Measurements from ENCODE around the gene BRI3.

The BRI3 gene

GRCh38 chr7:98282703-98283102 is 1.2 kb downstream of the BRI3 start:
- DNase-seq (ENCODE audit: low read depth): no peak

GRCh38 chr7:98283127-98283886 is 1.8 kb downstream of the BRI3 start:
- H3K4me3 ChIP-seq (ENCODE audit: low read depth, low read length): peak overlapping the region; percentile 93
- TF ChIP-seq CTCF (IDR thresholded peaks at IDR 0.05; ENCODE audit: control insufficient read depth, extremely low read depth, insufficient read depth): no peak
- no peak for DNase-seq (ENCODE audit: low read depth)

More at GRCh38 chr7:98282703-98283102, 1.2 kb downstream of the BRI3 start:
- H3K4me3 ChIP-seq (ENCODE audit: low read depth, low read length): peak overlapping the region; percentile 93
- no peak for TF ChIP-seq CTCF (IDR thresholded peaks at IDR 0.05; ENCODE audit: control insufficient read depth, extremely low read depth, insufficient read depth)

- peak overlapping the region; percentile 93 for H3K4me3 ChIP-seq (ENCODE audit: low read depth, low read length)
- DNase-seq (ENCODE audit: low read depth): no peak
- no peak for TF ChIP-seq CTCF (IDR thresholded peaks at IDR 0.05; ENCODE audit: control insufficient read depth, extremely low read depth, insufficient read depth)
Observed at GRCh38 chr7:98283887-98284222, 2.4 kb downstream of the BRI3 start.

- H3K4me3 ChIP-seq (ENCODE audit: low read depth, low read length): peak overlapping the region; percentile 93
- TF ChIP-seq CTCF (IDR thresholded peaks at IDR 0.05; ENCODE audit: control insufficient read depth, extremely low read depth, insufficient read depth): 0 out of 2 replicates have a peak, but pooled peaks have one; percentile 1
- peak; percentile 63 for DNase-seq (ENCODE audit: low read depth)
Observed at GRCh38 chr7:98284335-98285036, 3.0 kb downstream of the BRI3 start.

GRCh38 chr7:98285157-98286092 is 3.9 kb downstream of the BRI3 start:
- H3K4me3 ChIP-seq (ENCODE audit: low read depth, low read length): peak overlapping the region; percentile 93
- DNase-seq (ENCODE audit: low read depth): no peak
- TF ChIP-seq CTCF (IDR thresholded peaks at IDR 0.05; ENCODE audit: control insufficient read depth, extremely low read depth, insufficient read depth): no peak

GRCh38 chr7:98286093-98286539 is 4.6 kb downstream of the BRI3 start:
- H3K4me3 ChIP-seq (ENCODE audit: low read depth, low read length): no peak overlapping the region
- no peak for DNase-seq (ENCODE audit: low read depth)
- TF ChIP-seq CTCF (IDR thresholded peaks at IDR 0.05; ENCODE audit: control insufficient read depth, extremely low read depth, insufficient read depth): no peak
